NB4 (cell line): ENCODE results near the gene LRGUK.

Experiments used
- MYC ChIP-seq: IDR thresholded peaks from 2 replicates; pipeline ENCODE4 v1.6.1; 2011; ENCODE audit warnings: low read depth, low read length
- POLR2A ChIP-seq: IDR thresholded peaks from 2 replicates; pipeline ENCODE4 v1.6.1; 2011; ENCODE audit warnings: mild to moderate bottlenecking; ENCODE audit not compliant: insufficient read length; ENCODE audit errors: extremely low read depth
- TF ChIP-seq, protein P1 (sequence below): IDR thresholded peaks from one replicate; pipeline ENCODE4 v1.5.1; 2012; ENCODE audit warnings: low read depth, low read length

DNA sequence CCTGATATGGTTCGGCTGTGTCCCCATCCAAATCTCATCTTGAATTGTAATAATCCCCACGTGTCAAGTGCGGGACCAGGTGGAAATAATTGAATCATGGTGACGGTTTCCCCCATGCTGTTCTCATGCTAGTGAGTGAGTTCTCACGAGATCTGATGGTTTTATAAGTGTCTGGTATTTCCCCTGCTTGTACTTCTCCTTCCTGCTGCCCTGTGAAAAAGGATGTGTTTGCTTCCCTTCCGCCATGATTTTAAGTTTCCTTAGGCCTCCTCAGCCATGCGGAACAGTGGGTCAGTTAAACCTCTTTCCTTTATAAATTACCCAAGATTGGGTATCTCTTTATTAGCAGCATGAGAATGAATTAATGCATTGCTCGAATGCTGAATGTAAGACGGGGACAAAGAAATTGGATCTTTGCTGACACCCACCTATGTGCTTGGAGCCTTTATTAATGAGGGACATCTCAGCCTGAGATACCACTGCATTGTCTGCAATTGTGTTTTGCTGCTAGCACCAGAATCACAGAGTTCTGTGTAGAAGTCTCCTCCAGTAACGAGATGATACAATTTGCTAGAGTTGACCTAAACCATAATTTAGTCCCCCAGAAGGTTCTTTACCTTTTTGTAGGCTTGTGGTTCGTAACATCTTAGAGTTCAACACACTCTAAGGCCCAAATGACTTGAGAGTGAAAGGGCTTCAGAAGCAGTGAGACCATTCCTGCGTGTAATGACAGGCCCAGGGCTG is 160.9 kb downstream of the LRGUK start:
- TF ChIP-seq, protein P1, sequence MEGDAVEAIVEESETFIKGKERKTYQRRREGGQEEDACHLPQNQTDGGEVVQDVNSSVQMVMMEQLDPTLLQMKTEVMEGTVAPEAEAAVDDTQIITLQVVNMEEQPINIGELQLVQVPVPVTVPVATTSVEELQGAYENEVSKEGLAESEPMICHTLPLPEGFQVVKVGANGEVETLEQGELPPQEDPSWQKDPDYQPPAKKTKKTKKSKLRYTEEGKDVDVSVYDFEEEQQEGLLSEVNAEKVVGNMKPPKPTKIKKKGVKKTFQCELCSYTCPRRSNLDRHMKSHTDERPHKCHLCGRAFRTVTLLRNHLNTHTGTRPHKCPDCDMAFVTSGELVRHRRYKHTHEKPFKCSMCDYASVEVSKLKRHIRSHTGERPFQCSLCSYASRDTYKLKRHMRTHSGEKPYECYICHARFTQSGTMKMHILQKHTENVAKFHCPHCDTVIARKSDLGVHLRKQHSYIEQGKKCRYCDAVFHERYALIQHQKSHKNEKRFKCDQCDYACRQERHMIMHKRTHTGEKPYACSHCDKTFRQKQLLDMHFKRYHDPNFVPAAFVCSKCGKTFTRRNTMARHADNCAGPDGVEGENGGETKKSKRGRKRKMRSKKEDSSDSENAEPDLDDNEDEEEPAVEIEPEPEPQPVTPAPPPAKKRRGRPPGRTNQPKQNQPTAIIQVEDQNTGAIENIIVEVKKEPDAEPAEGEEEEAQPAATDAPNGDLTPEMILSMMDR: no peak
- TF ChIP-seq POLR2A (no peak), MYC (no peak)
